GM18505 (cell line): ENCODE measurements around the gene ABHD12.
"Not testable (repeated sequence)": the region's sequence is repeated elsewhere in the genome, so short reads cannot be mapped to it uniquely, and the experiment has no call there.

Experiments
- ATAC-seq: cut with Tn5 transposase; IDR thresholded peaks from one replicate; pipeline ENCODE4 v1.9.1; 2021; ENCODE audit not compliant: unreplicated experiment
- POLR2A ChIP-seq: IDR thresholded peaks from 4 replicates; pipeline ENCODE4 v1.6.1; 2011; ENCODE audit warnings: borderline replicate concordance; ENCODE audit not compliant: insufficient read depth, insufficient read length; ENCODE audit errors: extremely low read depth

Gene ABHD12

DNA sequence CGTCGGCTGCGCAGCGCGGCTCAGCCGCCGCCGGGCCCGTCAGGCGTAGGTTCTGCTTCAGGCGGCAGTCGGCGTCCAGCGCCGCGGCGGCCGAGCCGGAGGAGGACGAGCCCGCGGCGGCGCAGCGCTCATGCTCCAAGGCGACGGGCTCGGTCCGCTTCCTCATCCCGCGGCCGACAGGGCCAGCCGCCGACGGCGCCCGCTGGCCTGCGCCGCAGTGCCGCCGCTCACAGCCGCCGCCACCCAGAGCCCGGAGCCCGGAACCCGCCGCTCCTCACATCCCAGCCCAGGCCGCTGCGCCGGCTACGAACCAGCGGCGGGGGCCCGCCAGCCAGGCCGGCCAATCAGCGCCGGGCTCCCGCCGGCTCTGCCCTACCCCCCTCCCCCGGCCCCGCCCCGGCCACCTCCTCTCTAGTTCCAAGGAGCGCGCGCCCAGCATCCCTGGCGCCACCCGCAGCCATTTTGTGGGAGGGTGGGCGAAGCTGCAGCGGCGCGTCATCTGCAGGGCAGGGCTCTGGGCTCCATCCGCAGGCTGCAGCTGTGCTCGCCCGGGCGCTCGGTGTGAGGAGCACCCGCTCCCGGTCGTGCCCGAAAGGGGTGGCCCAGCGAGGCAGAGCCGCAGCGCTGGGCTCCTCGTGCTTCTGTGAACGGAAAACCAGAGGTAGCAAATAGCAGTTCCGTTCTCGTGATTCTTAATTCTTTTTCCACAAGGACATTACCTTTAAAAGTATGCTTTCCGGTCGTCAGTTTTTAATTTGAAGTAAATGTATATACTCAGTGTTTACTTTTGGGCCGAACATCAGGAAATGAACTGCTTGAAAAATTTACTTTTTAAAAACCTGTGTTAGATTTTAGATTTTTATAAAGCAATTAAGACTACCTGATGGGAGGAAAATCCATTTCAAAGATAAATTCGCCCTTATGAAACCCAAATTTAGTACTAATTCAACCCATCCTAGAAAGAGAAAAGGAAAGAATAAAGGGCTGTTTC, at the start of gene ABHD12:
ABHD12 (minus strand) TSS at position 298 of the 991 bp plus-strand sequence; CDS start at position 166, 132 bp downstream.
- ATAC-seq: peak; percentile 89
- TF ChIP-seq POLR2A: peak; percentile 91

DNA sequence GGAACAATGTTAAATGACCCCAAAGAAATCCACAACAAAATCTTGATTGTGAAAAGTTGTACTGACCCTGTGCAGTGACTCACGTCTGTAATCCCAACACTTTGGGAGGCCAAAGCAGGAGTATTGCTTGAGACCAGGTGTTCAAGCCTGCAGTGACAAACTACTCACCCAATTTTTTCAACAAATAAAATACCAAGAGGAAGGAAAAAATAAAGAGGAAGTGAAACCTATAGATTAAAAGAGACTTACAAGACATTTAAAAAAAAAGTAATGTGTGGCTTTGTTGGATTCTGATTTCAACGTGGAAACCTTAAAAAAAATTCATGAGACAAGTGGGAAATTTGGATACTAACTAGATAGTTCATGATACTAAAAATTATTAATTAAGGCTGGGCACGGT, 48.7 kb upstream of the ABHD12 start:
- no peak for TF ChIP-seq POLR2A
- ATAC-seq: peak; percentile 66

DNA sequence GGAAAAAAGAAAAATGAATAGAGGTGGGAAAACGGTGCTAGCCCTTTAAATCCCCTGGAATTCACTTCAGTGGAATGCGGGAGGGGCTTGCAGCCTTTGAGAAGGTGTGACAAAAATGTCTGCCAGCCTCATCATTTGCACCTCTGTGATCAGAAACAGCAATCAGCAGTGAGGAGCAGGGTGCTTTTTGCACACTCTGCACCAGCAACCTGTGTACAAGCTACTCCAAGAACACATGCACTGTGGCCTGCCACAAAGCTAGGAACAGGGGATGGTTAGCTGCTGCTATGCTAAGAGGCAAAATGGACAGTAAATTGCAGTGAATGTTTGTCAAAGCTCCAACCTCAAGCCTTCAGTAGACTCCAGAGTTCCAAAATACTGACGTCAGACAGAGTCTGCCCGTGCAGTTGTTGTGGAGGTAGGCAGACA, 46.5 kb upstream of the ABHD12 start:
- ATAC-seq: no peak

DNA sequence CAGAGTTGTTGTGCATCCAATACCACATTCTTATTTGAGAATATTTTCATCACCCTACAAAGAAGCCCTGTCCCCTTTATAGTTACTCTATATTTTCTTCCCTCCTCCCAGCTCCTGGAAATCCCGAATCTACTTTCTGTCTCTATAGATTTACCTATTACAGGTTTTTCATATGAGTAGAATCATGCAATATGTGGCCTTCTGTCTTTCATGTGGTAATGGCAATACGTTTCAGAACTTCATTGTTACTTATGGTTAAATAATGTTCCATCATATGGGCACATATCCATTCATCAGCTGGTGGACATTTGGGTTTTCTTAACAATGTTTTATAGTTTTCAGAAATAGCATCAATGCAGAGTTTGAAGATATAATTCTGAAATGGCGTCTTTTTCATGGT, 33.9 kb upstream of the ABHD12 start:
- ATAC-seq: no peak
- no peak for TF ChIP-seq POLR2A

More for the DNA sequence above, 46.5 kb upstream of the ABHD12 start:
- no peak for TF ChIP-seq POLR2A

- no peak for TF ChIP-seq POLR2A
- ATAC-seq: no peak
Measured at GRCh38 chr20:25422032-25422431, 31.4 kb upstream of the ABHD12 start.

DNA sequence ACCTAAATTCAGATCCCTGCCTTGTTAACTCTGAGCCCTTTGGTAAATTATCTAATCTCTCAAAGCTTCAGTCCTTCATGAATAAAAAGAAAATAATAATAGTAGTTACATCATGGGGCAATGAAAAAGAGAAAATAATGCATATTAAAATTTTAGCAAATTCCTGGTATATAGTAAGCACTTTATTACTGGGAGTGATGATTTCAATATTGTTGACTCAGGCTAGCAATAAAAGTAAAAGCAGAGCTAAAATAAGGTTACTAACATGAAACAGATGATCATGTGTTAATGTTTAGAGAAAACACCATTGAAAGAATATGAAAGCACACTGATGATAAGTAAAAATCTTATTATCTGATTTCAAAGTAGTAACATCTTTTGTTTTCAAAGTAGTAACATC, 30.5 kb upstream of the ABHD12 start:
- ATAC-seq: no peak
- no peak for TF ChIP-seq POLR2A

DNA sequence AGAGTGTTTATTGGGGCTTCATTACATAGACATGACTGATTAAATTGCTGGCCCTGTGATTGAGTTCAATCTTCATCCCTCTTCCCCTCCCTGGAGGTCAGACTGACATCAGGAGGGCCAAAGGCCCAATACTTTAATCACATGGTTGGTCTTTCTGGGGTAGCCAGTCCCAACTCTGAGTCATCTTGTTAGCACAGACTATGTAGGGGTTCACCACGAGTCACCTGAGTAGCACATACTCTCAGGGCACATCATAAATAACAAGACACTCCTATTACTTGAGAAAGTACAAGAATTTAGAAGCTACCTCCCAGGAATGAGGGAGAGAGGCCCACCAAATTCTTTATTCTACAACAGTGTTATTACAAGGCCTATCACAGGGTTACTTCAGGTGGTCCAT, 28.1 kb upstream of the ABHD12 start:
- TF ChIP-seq POLR2A: no peak
- ATAC-seq: no peak

DNA sequence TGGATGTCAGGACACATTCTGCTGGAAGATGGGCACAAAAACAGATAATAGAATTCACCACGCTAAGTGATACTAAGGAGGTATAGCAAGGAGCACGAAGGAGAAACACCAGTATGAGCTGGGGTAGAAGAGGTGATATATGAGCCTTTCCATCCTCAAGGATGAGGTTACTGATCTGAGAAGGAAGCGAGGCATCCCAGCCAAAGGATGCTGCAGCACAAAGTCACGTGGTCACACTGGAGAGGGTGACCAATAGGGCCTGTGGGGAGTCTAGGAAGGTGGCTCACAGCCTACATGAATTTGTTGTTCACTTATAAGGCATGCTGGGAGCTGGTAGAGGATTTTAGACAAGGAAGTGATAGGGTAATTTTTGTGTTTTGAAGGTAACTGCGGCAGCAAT, 18.3 kb upstream of the ABHD12 start:
- no peak for TF ChIP-seq POLR2A
- ATAC-seq: no peak

- TF ChIP-seq POLR2A: no peak
- no peak for ATAC-seq
Measured at GRCh38 chr20:25408170-25408547, 17.5 kb upstream of the ABHD12 start.

DNA sequence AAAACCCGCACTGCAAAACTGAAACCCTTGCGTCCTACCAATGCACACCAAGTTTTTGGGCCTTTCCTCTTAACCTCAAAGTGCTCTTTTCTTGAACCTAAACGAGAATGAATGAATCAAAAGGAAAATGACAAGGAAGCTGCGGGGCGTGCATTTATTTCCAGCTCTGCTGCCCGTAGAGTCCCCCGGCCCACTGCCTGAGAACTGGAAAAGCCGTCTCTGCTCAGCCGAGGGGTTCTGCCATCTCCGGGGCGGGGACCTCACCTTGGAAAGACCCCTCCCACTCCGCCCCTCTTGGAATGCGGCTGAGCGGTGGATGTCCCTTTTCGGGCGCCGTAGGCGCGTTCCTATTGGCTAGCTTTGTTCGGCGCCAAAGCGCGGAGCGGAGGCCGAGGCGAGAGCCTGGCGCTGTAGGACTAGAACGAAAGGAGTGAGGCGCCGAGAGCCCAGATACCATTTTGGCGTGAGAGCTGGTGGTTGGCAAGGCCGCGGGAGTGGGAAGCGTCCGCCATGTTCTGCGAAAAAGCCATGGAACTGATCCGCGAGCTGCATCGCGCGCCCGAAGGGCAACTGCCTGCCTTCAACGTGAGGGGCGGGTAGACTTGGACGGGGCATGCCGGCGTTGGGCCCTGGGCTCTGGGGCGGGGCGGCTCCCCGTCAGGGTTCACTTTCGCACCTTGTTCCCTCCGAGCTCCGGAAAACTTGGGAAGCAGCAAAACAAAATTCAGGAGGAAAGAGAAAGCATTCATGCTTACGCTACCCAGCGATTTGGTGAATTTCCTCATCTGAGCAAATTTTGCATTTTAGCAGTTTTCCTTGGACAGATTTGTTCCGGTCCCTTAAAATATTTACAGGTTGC, 16.9 kb upstream of the ABHD12 start, which contains the start of gene GINS1:
GINS1 (plus strand) TSS at position 363 of the 859 bp plus-strand sequence; CDS start at position 511, 148 bp downstream.
- ATAC-seq: peak; percentile 89
- TF ChIP-seq POLR2A: peak; percentile 81

DNA sequence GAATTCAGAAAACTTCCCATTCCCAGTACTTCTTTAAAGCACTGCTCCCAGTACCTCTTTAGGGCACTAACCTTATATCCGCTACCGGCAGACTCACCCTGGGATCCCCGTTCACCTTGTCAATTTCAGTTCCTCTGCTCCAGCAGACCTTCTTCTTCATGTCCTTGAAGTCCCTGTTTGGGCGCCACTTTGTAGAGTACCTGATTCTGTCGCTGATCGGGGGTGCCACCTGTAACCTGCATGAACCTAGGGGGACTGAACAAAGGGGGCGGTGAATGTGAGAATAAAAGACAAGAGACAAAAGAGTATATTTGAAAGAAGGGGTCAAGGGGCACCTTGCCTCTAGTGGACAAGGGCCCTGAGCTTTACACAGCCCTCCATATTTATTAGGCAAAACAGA, 11.9 kb upstream of the ABHD12 start:
- no peak for ATAC-seq
- TF ChIP-seq POLR2A: no peak

DNA sequence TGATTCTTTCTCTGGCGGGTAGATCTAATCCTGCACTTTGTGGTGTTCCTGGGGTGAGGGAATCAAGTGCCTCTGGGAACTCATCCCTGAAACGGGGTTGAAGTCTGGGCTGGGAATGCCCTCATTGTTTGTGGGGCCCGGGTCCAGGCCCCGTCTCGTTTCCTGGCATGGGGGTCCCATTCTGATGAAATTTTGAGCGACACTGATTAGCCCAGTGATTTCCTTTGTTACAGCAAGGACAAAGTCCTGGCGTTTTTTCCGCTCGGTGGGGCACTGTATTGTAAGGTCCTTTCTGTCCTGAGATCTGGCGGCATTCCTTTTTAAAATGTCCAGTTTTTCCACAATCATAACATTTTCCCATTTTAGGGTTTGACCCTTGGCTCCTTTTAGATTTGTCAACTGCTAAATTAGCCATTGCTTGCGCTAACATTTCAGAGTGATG, 9.7 kb upstream of the ABHD12 start:
- not testable (repeated sequence) for ATAC-seq

DNA sequence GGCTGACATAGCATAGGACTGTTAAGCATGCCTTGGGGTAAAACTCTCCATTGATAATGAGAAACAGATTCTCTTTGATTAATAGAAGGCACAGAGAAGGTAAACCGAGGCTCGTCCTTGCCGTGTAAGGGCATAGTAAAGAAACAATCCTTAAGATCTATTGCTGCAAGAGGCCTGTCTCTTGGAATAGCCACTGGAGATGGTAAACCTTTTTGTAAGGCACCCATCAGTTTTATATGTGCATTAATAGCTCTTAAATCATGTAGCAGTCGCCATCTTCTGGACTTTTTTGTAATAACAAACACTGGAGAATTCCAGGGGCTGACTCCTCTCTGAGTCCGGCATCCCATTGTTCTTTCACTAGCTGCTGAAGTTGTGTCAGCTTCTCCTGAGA, 8.4 kb upstream of the ABHD12 start:
- TF ChIP-seq POLR2A: no peak
- no peak for ATAC-seq
